GM18511 (cell line): ENCODE measurements around the gene SPATA32.
"Not testable (repeated sequence)": the region's sequence is repeated elsewhere in the genome, so short reads cannot be mapped to it uniquely, and the experiment has no call there.

Experiments
- ATAC-seq: cut with Tn5 transposase; IDR thresholded peaks from one replicate; pipeline ENCODE4 v1.9.1; 2021; ENCODE audit warnings: mild to moderate bottlenecking, moderate library complexity; ENCODE audit not compliant: unreplicated experiment

The SPATA32 gene

GRCh38 chr17:45273551-45273957, 11.7 kb upstream of the SPATA32 start:
- ATAC-seq, result no peak

- ATAC-seq, result no peak
Observed at GRCh38 chr17:45271603-45272002, 9.7 kb upstream of the SPATA32 start.

DNA sequence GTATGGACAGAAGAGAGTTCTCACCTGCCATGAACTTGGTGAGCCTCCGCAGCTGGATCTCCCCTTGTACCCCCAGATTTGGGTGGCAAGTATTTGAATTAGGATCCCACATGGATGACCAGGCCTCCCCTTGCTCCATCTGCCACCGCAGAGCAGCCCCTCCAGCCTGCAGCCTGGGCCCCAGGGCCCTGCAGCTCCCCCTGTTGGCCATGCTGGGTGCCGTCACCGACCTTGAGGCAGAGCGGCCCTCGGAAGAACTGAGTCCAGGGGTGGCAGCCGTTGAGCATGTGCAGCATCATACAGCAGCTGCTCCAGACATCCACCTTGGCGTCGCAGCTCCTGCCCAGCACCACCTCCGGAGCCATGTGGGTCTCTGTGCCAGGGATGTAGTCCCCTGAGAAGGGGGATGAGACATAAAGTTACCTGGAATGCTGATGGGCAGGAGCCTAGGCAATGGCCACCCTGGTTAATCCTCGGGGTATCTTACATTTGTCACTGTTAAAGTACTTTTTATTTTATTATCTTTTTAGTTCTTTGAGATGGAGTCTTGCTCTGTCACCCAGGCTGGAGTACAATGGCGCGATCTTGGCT, 9.0 kb upstream of the SPATA32 start:
- no peak for ATAC-seq

DNA sequence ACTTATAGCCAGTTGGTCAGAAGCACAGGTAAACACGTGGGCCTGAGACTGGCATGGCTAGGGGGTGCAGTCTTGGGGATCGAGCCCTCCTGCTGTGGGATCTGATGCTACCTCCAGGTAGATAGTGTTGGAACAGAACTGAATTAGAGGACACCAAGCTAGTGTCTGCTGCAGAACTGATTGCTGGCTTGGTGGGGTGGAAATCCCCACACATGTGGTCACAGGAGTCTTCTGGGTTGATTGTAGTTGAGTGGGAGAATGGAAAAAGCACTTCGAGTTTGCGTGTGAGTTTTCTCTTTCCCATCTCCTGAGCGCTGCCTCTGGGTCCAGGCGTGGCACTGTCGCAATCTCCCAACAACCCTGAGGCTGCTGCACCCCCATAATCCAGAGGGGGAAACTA, 8.0 kb upstream of the SPATA32 start:
- no peak for ATAC-seq

- ATAC-seq, result no peak
Observed at GRCh38 chr17:45267436-45268055, 5.7 kb upstream of the SPATA32 start.

- no peak for ATAC-seq
Observed at GRCh38 chr17:45266372-45266926, 4.6 kb upstream of the SPATA32 start.

- ATAC-seq, result no peak
Observed at GRCh38 chr17:45265821-45266220, 3.9 kb upstream of the SPATA32 start.

DNA sequence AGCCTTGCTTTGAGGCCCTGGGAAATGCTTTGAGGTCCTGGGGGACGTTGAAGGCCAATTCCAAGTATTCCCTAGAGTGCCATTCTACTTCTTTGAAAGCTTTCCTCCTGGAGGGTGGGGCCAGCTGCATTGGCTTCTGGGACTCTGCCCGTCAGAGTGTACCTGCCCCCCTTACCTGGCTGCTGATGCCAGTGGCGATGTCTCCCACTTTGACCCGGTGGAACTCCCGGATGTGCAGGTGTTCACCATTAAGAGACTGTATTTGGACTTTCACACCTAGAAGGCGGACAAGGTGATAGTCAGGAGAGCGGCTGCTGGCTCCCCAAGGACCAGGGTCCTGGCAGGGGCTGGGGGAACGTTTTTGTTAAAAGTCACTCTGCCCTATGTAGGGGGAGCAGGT, 3.1 kb upstream of the SPATA32 start:
- ATAC-seq, result no peak

- no peak for ATAC-seq
Observed at GRCh38 chr17:45264430-45264829, 2.5 kb upstream of the SPATA32 start.

- ATAC-seq, result no peak
Observed at GRCh38 chr17:45263477-45263860, 1.6 kb upstream of the SPATA32 start.

- ATAC-seq, result no peak
Observed at GRCh38 chr17:45262516-45263476, 902 bp upstream of the SPATA32 start.

GRCh38 chr17:45260204-45260783, 1.6 kb downstream of the SPATA32 start:
- ATAC-seq, result no peak

GRCh38 chr17:45258981-45259380, 2.9 kb downstream of the SPATA32 start:
- no peak for ATAC-seq

DNA sequence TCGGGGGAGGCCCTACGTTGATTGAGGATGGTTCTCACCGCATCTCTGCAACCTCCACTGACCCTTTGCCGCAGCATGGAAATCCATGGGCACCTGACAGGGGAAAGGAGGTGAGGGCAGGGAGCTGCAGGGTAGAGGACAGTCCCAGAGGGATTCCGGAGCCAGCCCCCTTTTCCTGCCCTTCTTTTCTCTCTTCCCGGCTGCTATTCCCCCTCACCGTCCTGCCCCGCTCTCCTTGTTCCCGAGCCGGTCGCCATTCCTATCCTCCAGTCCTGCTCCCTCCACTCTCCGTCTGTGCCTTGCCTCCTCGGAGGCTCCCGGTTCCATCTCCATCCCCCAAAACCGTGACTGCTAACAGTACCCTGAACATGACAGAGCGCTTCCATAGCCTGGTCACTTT, 4.8 kb downstream of the SPATA32 start:
- no peak for ATAC-seq

DNA sequence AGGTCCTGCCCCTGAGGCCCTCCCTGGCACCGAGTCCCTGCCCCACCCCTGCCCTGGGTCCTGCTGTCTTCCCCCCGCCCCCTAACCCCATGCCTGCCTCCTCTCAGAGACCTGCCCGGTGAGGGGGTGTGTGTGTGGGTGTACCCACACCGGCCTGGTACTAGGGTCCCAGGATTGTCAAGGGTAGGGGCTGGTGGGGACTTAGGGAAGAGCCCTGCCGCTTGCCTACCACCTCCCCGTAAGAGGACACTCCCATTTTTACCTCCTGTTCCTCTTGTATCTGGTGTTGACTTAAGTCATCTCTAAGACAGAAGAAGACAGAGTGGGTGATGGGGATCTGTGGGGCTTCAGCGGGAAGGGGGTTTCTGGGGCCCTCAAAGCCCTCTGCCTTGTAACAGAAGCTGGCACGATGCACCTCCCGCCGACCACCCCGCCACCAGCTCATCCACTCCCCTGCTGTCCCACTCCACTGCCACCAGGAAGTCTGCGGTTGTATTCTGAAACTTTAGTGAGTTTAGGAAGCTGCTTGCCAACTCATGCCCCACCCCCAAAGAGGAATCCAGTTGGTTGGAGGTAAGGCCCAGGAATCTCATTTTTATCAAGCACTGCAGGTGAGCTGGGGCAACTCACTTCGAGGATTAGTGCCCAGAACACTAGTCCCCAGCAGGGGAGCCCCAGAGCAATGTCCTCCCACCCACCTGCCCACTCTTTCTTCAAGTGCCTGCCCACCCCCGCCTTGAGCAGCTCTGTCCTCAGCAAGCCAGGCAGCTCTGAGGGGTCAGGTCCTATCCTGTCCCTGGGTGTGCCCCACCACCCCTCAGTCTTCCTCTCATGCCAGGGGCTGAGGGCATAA, 5.6 kb downstream of the SPATA32 start:
- no peak for ATAC-seq

- ATAC-seq, result no peak
Observed at GRCh38 chr17:45255358-45255757, 6.5 kb downstream of the SPATA32 start.

DNA sequence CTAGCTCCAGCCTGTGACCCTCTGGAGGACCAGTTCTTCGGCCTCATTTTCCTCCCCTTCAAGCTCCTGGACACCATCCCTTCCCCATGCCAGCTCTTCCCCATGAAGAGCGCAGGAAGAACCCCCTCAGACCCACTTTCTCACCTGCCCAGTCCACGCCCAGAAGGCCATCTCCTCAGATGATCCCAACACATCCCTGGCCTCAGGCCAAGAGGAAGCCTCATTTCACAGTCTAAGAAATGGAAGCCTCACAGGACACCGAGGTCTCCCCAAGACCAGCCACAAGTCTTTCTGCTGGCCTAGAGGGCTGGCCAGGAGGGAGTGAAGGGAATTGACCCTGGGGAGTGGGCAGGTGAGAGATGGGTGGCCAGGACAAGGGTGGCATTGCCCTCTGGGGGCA, 8.0 kb downstream of the SPATA32 start:
- no peak for ATAC-seq

GRCh38 chr17:45253237-45253636, 8.7 kb downstream of the SPATA32 start:
- not testable (repeated sequence) for ATAC-seq

- no peak for ATAC-seq
Observed at GRCh38 chr17:45251931-45252330, 10.0 kb downstream of the SPATA32 start.
